Measurements from ENCODE around the gene ULK4.

- TF ChIP-seq CTCF (IDR thresholded peaks at IDR 0.05; ENCODE audit: insufficient read depth, low read length) = no peak
- TF ChIP-seq POLR2AphosphoS5 (IDR thresholded peaks at IDR 0.05; ENCODE audit: low read depth) = no peak
- no peak for TF ChIP-seq GABPA (IDR thresholded peaks at IDR 0.05; ENCODE audit: low read depth)
- TF ChIP-seq REST (IDR thresholded peaks at IDR 0.05; ENCODE audit: insufficient replicate concordance, low read depth) = no peak
- no peak for TF ChIP-seq SPI1 (IDR thresholded peaks at IDR 0.05; ENCODE audit: borderline replicate concordance, low read depth)
Observed at GRCh38 chr3:41649129-41649739, 312.7 kb downstream of the ULK4 start.
